Body of pancreas (tissue), 4 donors: ENCODE results near the gene NMT2. TPM values are rescaled to one million over a fixed set of nuclear protein-coding genes. Genes with fewer than 3 reads are reported as not detected.

Source experiments
- ATAC-seq: fragments of 150-250 bp; one replicate; pipeline ENCODE4 v1.9.1; 2016
- DNase-seq, 4 donors: peaks; one replicate each; pipeline ENCODE4 v3.0.0-alpha.2; 2019
- H3K27ac ChIP-seq, 4 donors: fragments of 200-600 bp; sonication (generic); 1 replicate in 3 of 4; 2 replicates in 1 of 4; pipeline versions ENCODE4 v1.5.1 to v1.6.1; 2016 to 2019; ENCODE audit warnings: mild to moderate bottlenecking in 1 of 4, mixed read lengths in 1 of 4, moderate library complexity in 1 of 4
- H3K27me3 ChIP-seq, 2 donors: fragments of 200-600 bp; sonication (generic); one replicate each; pipeline ENCODE4 v1.6.0; 2016; ENCODE audit warnings: mild to moderate bottlenecking in 1 of 2
- H3K36me3 ChIP-seq, 2 donors: fragments of 200-600 bp; sonication (generic); replicated peaks in 1 of 2; 2 replicates each; pipeline ENCODE4 v1.5.1; 2016; ENCODE audit warnings: low read depth in 2 of 2; ENCODE audit not compliant: insufficient read depth in 1 of 2
- H3K4me1 ChIP-seq: fragments of 200-600 bp; sonication (generic); one replicate; pipeline ENCODE4 v1.6.0; 2016
- H3K4me3 ChIP-seq, 2 donors: fragments of 200-600 bp; sonication (generic); 1 replicate in 1 of 2; 2 replicates in 1 of 2; pipeline ENCODE4 v1.5.1; 2016 to 2019
- H3K9me3 ChIP-seq, 3 donors: fragments of 200-600 bp; sonication (generic); 1 replicate in 2 of 3; 2 replicates in 1 of 3; pipeline ENCODE4 v1.5.1; 2016
- CTCF ChIP-seq, 7 experiments: fragments of 450-650 bp in 4 of 7; fragments of 200-600 bp in 3 of 7; sonication (generic) in 3 of 7; IDR thresholded peaks; one replicate each; pipeline ENCODE4 v1.5.1; 2016 to 2019; ENCODE audit warnings: antibody characterized with exemption in 7 of 7
- POLR2A ChIP-seq, 3 donors: fragments of 450-650 bp; IDR thresholded peaks; one replicate each; pipeline ENCODE4 v1.6.1; 2016; ENCODE audit warnings: antibody characterized with exemption in 3 of 3, mild to moderate bottlenecking in 2 of 3
- WGBS, 2 donors: methylation state at CpG; one replicate each; pipeline ENCODE4 v1.1.5; 2017; 5-methylcytosine and 5-hydroxymethylcytosine counted together
- intact Hi-C: fragments of 100-400 bp; cut with DNase I; formaldehyde crosslinking; loops from one replicate; pipeline ENCODE4 v1.15.1; 2023
- total RNA-seq, 2 donors: library from RNA; depleted of rRNA; stranded (reverse); fragments of >200 nt; gene quantifications; one replicate each; pipeline ENCODE4 v1.1.0, GENCODE V29; 2016

NMT2 gene
- total RNA-seq, 2 donors from 2014 or later = 9.9 to 16.9 TPM

- ATAC-seq = no peak
- 83% methylated on average over 11 of the region's 11 CpGs for WGBS, 2 donors
- intact Hi-C loops = no loop called here
These were observed 15.4 kb upstream of the NMT2 start for GRCh38 chr10:15183689-15184481.

GRCh38 chr10:15182540-15183207 lies 14.2 kb upstream of the NMT2 start:
- 74 to 79% methylated on average over 8 of the region's 8 CpGs for WGBS, 2 donors
- intact Hi-C loops = no loop called here
- TF ChIP-seq POLR2A (IDR thresholded peaks at IDR 0.05) (no peak), CTCF (IDR thresholded peaks at IDR 0.05) (no peak)

More at GRCh38 chr10:15183689-15184481, 15.4 kb upstream of the NMT2 start:
- Histone ChIP-seq H3K4me1 (no peaks in the 10 kb centered on the region), H3K4me3 (no peak overlapping the region), H3K36me3 (no peaks in the 10 kb centered on the region), H3K9me3 (no peaks in the 10 kb centered on the region), H3K27me3 (no peaks in the 10 kb centered on the region), H3K27ac (no peak overlapping the region)
- no peak for DNase-seq
- TF ChIP-seq CTCF (IDR thresholded peaks at IDR 0.05) (no peak), POLR2A (IDR thresholded peaks at IDR 0.05) (no peak)

GRCh38 chr10:15181576-15182156 lies 13.2 kb upstream of the NMT2 start:
- TF ChIP-seq POLR2A (IDR thresholded peaks at IDR 0.05) (no peak), CTCF (IDR thresholded peaks at IDR 0.05) (no peak)
- H3K4me3 ChIP-seq = no peak overlapping the region
- no peaks in the 10 kb centered on the region for H3K36me3 ChIP-seq
- H3K27ac ChIP-seq = no peak overlapping the region
- ATAC-seq (no peak), DNase-seq (no peak)
- no peaks in the 10 kb centered on the region for H3K9me3 ChIP-seq
- 59 to 70% methylated on average over 2 of the region's 2 CpGs for WGBS, 2 donors
- no peaks in the 10 kb centered on the region for H3K27me3 ChIP-seq
- intact Hi-C loops = no loop called here
- H3K4me1 ChIP-seq = no peaks in the 10 kb centered on the region

More at GRCh38 chr10:15182540-15183207, 14.2 kb upstream of the NMT2 start:
- no peaks in the 10 kb centered on the region for H3K9me3 ChIP-seq
- H3K4me1 ChIP-seq = no peaks in the 10 kb centered on the region
- H3K36me3 ChIP-seq = no peaks in the 10 kb centered on the region
- DNase-seq = no peak
- no peak for ATAC-seq
- no peak overlapping the region for H3K4me3 ChIP-seq
- H3K27me3 ChIP-seq = no peaks in the 10 kb centered on the region
- no peak overlapping the region for H3K27ac ChIP-seq

GRCh38 chr10:15180736-15181135 lies 12.2 kb upstream of the NMT2 start:
- Histone ChIP-seq H3K36me3 (no peaks in the 10 kb centered on the region), H3K4me1 (no peaks in the 10 kb centered on the region), H3K27ac (no peak overlapping the region), H3K27me3 (no peaks in the 10 kb centered on the region), H3K9me3 (no peaks in the 10 kb centered on the region), H3K4me3 (no peak overlapping the region)
- 56 to 58% methylated on average over 5 of the region's 5 CpGs for WGBS, 2 donors
- no peak for ATAC-seq
- intact Hi-C loops = no loop called here
- DNase-seq = no peak
- TF ChIP-seq POLR2A (IDR thresholded peaks at IDR 0.05) (no peak), CTCF (IDR thresholded peaks at IDR 0.05) (no peak)
